Motor neuron (in vitro differentiated cells): Measurements from ENCODE around the gene RCAN2. TPM values are rescaled to one million over a fixed set of nuclear protein-coding genes. Genes with fewer than 3 reads are reported as not detected.

Source experiments
- ATAC-seq, 8 experiments: fragments of 200-7000 bp; cut with Tn5 transposase; replicated peaks in 6 of 8; 2 replicates each; pipeline ENCODE4 v1.8.0; 2021; ENCODE audit warnings: mild to moderate bottlenecking in 8 of 8, moderate library complexity in 8 of 8
- H3K27ac ChIP-seq, 2 donors: fragments of 250-450 bp; sonication (Bioruptor Pico); 2 replicates each; pipeline ENCODE4 v1.9.0; 2021; ENCODE audit warnings: antibody characterized with exemption in 2 of 2, mild to moderate bottlenecking in 2 of 2, moderate library complexity in 1 of 2
- H3K4me1 ChIP-seq, 2 donors: fragments of 250-450 bp; sonication (Bioruptor Pico); replicated peaks in 1 of 2; 2 replicates each; pipeline ENCODE4 v1.6.1; 2021; ENCODE audit warnings: antibody characterized with exemption in 2 of 2, mild to moderate bottlenecking in 2 of 2, moderate library complexity in 1 of 2
- H3K4me3 ChIP-seq, 5 donors: fragments of 250-450 bp; sonication (Bioruptor Pico); 2 replicates each; pipeline ENCODE4 v1.9.0; 2021; ENCODE audit warnings: antibody characterized with exemption in 5 of 5, mild to moderate bottlenecking in 5 of 5, moderate library complexity in 4 of 5
- WGBS, 10 experiments: fragments of 450-650 bp; shearing (Covaris generic); methylation state at CpG; one replicate each; pipeline ENCODE4 v1.0.0; 2022; 5-methylcytosine and 5-hydroxymethylcytosine counted together
- in situ Hi-C, 9 experiments: fragments of 400-800 bp; cut with MboI; loops; one replicate each; pipeline ENCODE4 v1.15.0; 2021; ENCODE audit warnings: low sequenced_read_pairs in 9 of 9, low pct_unique_long_range_greater_than_20kb in 2 of 9; ENCODE audit not compliant: unreplicated experiment in 9 of 9
- total RNA-seq, 8 experiments: library from RNA; unstranded; fragments of 300-600 nt; gene quantifications; 2 replicates each; pipeline versions ENCODE4 v1.2.3 to v1.2.4, GENCODE V29; 2022

RCAN2 gene
- total RNA-seq: 100 to 1,000 TPM in 1 of 8 experiments, 10 to 100 TPM in 4, under 1 TPM in 2, not detected in 1; 0.27 to 104 (median 24.0) TPM

DNA sequence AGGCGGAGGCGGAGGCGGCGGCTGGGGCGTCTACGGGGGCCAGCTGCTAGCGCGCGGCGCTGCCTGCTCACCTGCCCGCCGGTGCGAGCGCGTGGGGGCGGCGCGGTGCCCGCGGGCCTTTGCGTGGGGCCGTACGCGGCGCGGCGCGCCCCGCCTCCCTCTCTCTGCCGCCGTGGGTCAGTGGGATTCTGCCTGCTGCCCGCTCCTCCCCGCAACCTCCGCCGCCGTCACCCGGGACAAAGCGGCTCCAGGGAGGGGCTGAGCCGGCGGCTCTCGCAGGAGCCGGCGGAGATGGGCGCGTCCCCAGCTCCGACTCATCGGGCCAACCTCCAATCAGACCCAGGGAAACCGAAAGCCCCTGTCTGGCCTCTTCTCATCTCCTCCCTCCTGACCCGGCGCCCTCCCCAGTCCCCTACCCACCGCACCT, at the start of gene RCAN2:
Gene RCAN2 (minus strand): TSS at position 249 of the 427 bp plus-strand sequence.
- peak; percentile 85 to 96 (median 90) for ATAC-seq
- H3K4me1 ChIP-seq: peaks cover 0 to 4% of the 10 kb centered on the region in 2 donors
- peak within 1 kb of the TSS; percentile 60 to 87 (median 66) for H3K4me3 ChIP-seq
- in situ Hi-C loops: no loop called here
- peak within 1 kb of the TSS; percentile 38 to 41 for H3K27ac ChIP-seq
- 0% methylated on average over 18 of the region's 51 CpGs; no CpG with 5 or more reads in 9 of the 10 experiments for WGBS, 10 experiments

DNA sequence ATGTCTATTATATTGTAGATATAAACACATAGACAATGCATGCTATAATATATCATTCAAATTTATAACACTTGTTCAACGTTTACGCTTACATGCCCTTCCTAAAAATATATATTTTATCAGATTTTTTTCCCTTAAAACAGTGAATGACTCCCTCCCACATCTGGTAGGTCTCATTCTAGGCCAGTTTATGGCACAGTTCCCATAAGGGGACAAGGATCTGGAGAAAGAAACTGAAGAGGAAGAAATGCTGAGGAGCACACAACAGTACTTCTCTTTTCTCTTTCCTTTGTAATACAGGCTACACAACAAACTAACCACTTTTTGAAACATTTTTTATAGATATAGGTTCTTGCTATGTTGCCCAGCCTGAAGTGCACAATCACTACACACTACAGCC, 48.6 kb upstream of the RCAN2 start:
- no peak overlapping the region for H3K27ac ChIP-seq
- in situ Hi-C loops: no loop called here
- WGBS, 10 experiments: 40 to 94% (median 77%) methylated on average over 1 to 2 of the region's 2 CpGs; no CpG with 5 or more reads in 2 of the 10 experiments
- no peak overlapping the region for H3K4me3 ChIP-seq
- ATAC-seq: no peak
- H3K4me1 ChIP-seq: no peaks in the 10 kb centered on the region

DNA sequence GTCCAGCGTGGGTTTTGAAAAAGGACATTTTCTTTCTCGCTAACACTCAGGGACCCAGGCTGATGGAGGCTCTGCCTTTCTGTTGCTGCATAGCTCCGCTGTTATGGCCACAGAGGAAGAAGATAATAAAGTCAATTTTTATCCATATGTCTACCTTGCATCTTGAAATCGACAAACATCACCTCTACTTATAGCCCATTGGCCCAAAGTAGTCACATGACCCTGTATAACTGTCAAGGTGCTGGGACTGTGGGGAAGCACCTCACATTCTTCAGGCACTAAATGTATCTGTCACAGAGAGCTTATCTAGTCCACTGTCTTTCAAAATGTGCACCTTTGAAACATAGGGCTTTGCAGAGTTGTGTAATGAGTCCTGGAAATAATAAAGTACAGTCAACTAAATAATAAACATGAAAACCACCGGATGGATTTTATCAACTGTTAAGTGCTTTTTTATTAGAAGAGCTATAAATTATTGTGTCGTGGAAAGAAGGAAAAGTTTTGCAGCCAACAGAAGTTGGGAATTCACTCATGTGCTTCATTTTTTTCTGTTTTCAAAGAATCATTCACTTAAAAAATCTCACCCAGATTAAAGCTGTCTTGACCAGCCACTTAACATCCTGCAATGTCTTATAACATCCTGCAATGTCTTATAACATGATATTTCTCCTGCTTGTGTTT, 47.7 kb upstream of the RCAN2 start:
- no peak overlapping the region for H3K27ac ChIP-seq
- no peak overlapping the region for H3K4me3 ChIP-seq
- no peak for ATAC-seq
- in situ Hi-C loops: no loop called here
- no peaks in the 10 kb centered on the region for H3K4me1 ChIP-seq
- WGBS, 10 experiments: 0 to 83% (median 50%) methylated on average over 1 to 6 of the region's 6 CpGs

DNA sequence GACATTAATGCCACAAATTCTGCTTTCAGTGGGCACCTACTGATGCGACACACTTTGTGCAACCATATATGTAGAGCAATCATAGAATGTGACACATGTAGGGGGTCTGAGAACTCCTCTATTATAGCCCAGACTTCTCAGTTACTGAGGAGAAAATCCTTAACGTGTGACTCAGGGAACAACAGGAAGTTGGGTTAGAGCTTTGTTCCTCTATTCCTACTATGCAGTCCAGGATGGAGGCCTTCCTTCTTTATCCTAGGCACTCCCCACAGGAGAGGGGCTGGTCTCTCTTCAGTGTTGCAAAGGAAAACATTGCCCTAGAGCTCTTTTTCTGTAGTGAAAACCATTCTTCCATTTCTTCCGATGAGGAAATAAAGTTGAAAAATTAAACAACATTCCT, 39.6 kb upstream of the RCAN2 start:
- 50 to 100% (median 89%) methylated on average over 1 to 3 of the region's 3 CpGs; no CpG with 5 or more reads in 1 of the 10 experiments for WGBS, 10 experiments
- no peak for ATAC-seq
- Histone ChIP-seq H3K27ac (no peak overlapping the region), H3K4me1 (no peaks in the 10 kb centered on the region), H3K4me3 (no peak overlapping the region)
- in situ Hi-C loops: no loop called here

DNA sequence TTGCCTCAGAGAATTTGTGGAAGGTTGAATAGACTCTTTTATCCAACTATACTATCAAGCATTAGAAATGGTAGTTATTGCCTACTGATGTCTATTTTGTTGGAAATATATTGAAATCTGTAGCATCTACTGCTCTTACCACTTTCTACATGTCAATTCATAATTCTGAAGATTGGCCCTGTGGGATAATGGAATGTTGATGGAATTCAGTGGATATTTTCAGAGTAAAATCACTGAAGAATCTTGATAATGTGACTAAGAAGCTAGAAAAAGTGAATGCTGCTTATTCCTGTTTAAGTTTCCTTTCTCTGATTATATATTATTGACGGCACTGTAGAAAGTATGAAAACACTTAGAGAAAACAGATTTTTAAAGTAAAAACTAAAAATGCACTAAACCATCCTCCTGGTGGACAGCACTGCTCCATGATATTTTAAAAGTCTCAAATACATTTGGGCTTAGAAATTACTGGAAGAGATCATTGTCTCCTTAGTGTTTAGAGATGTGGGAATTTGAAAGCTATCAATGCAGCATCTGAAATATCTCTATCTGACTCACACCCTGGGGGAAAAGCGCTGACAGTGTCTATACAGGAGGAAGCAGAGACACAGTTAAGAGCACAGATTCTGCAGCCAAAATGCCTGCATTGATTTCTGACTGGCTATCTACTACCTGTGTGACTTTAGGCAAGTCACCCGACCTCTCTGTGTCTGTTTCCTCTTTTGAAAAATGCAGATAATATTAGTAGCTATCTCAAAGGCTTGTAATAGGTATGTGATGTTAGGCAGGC, 37.9 kb upstream of the RCAN2 start:
- in situ Hi-C loops: no loop called here
- Histone ChIP-seq H3K4me3 (no peak overlapping the region), H3K27ac (no peak overlapping the region), H3K4me1 (no peaks in the 10 kb centered on the region)
- ATAC-seq: no peak
- WGBS, 10 experiments: 20 to 93% (median 67%) methylated on average over 1 to 3 of the region's 3 CpGs; no CpG with 5 or more reads in 3 of the 10 experiments

DNA sequence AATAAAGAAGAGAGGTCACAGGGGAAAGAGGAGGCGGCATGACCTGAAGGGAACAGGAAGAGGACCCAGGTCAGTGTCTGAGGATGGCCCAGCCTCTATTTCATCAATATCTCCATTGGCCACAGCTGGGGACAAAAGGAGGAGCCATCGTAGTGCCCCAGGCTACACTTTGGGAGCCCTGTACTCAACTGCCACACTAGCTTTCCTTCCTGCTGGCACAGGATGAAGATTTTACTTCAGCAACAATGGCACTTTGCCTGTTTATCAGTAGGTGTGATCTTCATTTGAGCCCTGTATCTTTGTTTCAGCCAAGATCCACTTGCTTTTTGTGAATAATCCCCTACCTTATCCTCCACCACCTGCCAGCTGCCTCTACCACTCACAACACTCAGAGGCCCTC, 35.4 kb upstream of the RCAN2 start:
- in situ Hi-C loops: no loop called here
- ATAC-seq: no peak
- Histone ChIP-seq H3K4me1 (no peaks in the 10 kb centered on the region), H3K27ac (no peak overlapping the region), H3K4me3 (no peak overlapping the region)
- 49 to 100% (median 88%) methylated on average over 1 to 2 of the region's 2 CpGs; no CpG with 5 or more reads in 3 of the 10 experiments for WGBS, 10 experiments

DNA sequence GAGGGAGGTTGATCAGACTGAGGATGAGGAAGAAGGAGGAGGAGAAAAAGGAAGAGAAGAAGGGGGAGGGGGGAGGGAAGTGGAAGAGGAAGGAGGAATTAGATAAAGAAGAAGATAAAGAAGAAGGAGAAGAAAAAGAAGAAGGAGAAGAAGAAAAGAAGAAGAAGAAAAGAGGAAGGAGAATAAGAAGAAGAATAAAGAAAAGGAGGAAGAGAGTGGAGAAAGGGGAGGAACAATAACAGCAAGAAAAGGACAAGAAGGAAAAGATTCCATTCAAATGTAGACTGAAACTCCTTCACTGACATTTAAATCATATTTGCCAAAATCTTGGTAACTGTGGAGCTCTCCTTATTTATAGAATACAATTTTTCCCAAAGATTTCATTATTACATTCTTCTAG, 34.3 kb upstream of the RCAN2 start:
- ATAC-seq: no peak
- in situ Hi-C loops: no loop called here
- no peak overlapping the region for H3K4me3 ChIP-seq
- no peak overlapping the region for H3K27ac ChIP-seq
- no peaks in the 10 kb centered on the region for H3K4me1 ChIP-seq

DNA sequence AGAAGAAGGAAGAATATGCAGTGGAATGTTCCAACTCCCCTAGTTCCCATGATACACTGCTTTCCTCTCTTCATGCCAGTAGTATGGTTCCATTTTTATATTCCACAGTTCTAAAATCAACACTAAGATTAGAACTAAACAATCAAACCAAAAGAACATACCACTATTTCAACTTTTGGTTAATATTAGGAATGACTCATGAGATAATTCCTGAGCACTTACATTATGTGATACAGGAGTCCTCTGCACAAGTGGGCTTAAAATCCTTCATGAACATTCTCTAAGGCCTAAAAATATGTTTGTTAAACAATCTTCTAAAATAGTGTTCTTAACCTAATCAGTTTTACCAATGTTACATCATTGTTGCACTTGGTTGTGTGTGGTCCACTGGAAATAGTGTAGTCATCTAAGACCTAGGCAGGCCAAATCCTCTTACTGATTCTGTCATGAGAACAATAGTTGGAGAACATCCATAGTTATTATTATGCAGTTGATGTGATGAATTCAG, 30.3 kb upstream of the RCAN2 start:
- Histone ChIP-seq H3K4me1 (no peaks in the 10 kb centered on the region), H3K27ac (no peak overlapping the region), H3K4me3 (no peak overlapping the region)
- in situ Hi-C loops: no loop called here
- no peak for ATAC-seq

DNA sequence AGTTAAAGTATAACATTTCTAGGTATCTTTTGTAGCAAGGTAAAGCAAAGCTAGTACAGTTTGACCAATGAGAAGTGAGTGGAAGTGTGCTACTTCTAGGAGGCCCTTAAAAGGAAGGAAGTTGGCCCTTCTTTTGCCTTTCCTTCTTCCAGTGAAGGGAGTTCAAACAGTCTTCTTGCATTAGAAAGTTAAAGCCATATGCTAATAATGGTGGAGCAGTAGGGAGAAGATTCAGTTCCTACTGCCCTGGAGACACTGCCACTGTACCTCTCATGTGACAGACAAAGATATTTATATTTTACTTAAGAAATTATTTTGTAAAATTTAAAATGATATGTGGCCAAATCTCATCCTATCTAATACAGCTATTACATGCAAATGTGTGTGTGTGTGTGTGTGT, 26.0 kb upstream of the RCAN2 start:
- in situ Hi-C loops: no loop called here
- H3K4me3 ChIP-seq: no peak overlapping the region
- no peak overlapping the region for H3K27ac ChIP-seq
- no peaks in the 10 kb centered on the region for H3K4me1 ChIP-seq
- peak in 2 of 8 experiments; percentile 53 to 67 for ATAC-seq

DNA sequence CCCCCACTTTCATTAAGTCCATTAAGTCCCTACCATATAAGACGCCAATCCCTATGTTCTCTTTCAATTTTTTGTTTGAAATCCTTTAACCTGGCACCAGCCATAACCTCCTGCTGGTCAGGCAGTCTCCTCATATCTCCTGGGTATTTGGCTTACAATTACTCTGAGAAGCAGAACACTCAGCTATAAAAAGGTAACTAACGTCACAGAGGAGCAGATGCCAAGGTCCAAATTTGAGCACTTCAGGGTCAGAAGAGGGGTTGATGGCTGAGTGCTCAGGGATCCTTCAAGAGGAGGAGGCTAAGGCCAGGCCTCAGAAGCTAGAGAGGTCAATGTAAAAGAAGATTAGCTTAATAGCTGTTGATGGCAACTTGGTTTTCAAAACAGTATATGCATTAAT, 22.3 kb upstream of the RCAN2 start:
- WGBS, 10 experiments: 50 to 100% (median 100%) methylated on average over 1 to 2 of the region's 2 CpGs; no CpG with 5 or more reads in 3 of the 10 experiments
- in situ Hi-C loops: no loop called here
- H3K27ac ChIP-seq: no peak overlapping the region
- H3K4me3 ChIP-seq: no peak overlapping the region
- H3K4me1 ChIP-seq: no peaks in the 10 kb centered on the region
- ATAC-seq: no peak

DNA sequence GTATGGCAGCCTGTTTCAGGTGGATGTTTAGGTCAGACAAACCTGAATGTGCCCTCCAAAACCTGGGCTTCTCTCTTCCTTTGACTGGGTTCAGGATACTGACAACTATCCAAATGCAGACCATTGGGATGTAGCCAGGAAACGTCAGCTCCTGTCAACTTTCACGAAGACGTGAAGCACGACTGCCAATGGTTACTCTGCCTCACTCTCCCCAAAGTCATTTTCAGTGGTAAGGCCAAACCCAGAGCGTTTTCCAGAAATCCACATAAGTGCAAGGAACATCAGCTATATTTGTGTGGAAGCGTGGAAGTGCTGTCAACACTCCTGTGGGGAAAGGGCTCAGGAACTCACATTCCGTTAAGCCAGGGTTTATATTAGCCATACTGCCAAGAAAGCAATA, 20.1 kb upstream of the RCAN2 start:
- H3K4me1 ChIP-seq: no peaks in the 10 kb centered on the region
- H3K27ac ChIP-seq: no peak overlapping the region
- in situ Hi-C loops: no loop called here
- no peak for ATAC-seq
- WGBS, 10 experiments: 40 to 100% (median 82%) methylated on average over 1 to 7 of the region's 7 CpGs; no CpG with 5 or more reads in 1 of the 10 experiments
- H3K4me3 ChIP-seq: no peak overlapping the region

DNA sequence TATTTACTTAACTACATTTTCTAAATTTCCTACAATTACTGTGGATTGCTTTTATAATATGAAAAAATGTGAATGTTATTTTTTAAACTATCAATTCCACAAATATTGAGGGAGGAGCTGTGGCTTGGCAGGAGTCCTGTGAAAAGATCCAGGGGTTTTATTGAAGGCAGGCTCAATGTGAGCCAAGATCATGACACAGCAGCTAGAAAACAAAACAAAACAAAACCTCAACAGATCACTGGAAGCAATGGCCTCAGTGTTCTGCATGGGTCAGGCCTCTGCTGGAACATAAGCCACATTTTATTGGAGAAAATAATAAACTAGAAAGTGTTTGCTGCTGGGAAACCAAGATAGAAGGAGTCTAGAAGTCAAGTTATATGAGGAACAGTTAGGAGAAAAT, 19.4 kb upstream of the RCAN2 start:
- Histone ChIP-seq H3K4me1 (no peaks in the 10 kb centered on the region), H3K4me3 (no peak overlapping the region), H3K27ac (no peak overlapping the region)
- in situ Hi-C loops: no loop called here
- ATAC-seq: peak in 2 of 8 experiments; percentile 48 to 54

DNA sequence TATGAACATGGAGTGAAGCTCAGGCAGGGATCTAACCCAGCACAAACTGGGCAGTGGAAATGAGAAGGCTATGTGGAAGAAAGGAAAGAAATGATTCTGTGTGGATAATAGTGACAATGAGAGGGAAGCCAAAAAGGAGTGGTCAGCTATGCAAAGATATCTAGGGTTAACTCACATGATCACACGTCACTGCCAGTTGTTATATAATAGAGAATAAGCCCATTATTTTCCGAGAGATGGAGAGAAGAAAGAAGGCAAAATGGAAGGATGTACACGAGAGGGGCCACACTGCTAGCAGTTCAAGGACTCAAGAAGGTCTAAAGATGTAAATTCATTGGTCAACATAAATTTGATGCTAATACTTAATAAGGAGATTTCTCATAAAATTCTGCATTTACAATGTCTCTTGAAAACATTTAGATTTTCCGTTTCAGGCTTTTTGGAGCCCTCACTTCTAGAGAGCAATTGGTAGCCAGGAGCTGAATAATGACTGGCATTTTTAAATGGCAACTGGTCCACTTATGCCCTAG, 18.8 kb upstream of the RCAN2 start:
- Histone ChIP-seq H3K4me3 (no peak overlapping the region), H3K27ac (no peak overlapping the region), H3K4me1 (no peaks in the 10 kb centered on the region)
- 14 to 93% (median 76%) methylated on average over 1 to 4 of the region's 4 CpGs; no CpG with 5 or more reads in 1 of the 10 experiments for WGBS, 10 experiments
- no peak for ATAC-seq
- in situ Hi-C loops: no loop called here
